Stomach (tissue), 9 donors: Measurements from ENCODE around the gene RND2. TPM values are rescaled to one million over a fixed set of nuclear protein-coding genes. Genes with fewer than 3 reads are reported as not detected.

Experiments used
- DNase-seq, 2 donors: peaks; one replicate each; pipeline versions ENCODE4 v3.0.0 to v3.0.0-alpha.2; 2013 to 2019
- H3K27ac ChIP-seq, 5 donors: fragments of 200-600 bp in 4 of 5; sonication (generic) in 4 of 5; one replicate each; pipeline ENCODE4 v1.5.1; 2013 to 2019; ENCODE audit warnings: mild to moderate bottlenecking in 1 of 5, moderate library complexity in 1 of 5
- H3K27me3 ChIP-seq, 3 donors: fragments of 200-600 bp; sonication (generic); one replicate each; pipeline ENCODE4 v1.5.1; 2017 to 2019; ENCODE audit warnings: mixed run types in 1 of 3
- H3K36me3 ChIP-seq, 4 donors: fragments of 200-600 bp; sonication (generic); 1 replicate in 3 of 4; 2 replicates in 1 of 4; pipeline ENCODE4 v1.5.1; 2016 to 2019
- H3K4me1 ChIP-seq, 4 donors: fragments of 200-600 bp; sonication (generic); one replicate each; pipeline ENCODE4 v1.5.1; 2016 to 2019
- H3K4me3 ChIP-seq, 4 donors: fragments of 200-600 bp; sonication (generic) in 3 of 4; one replicate each; pipeline ENCODE4 v1.5.1; 2016 to 2019; ENCODE audit warnings: mild to moderate bottlenecking in 1 of 4
- H3K9me3 ChIP-seq, 4 donors: fragments of 200-600 bp; sonication (generic); one replicate each; pipeline ENCODE4 v1.5.1; 2016 to 2019
- EP300 ChIP-seq: sonication (generic); formaldehyde crosslinking; IDR thresholded peaks from one replicate; pipeline ENCODE4 v1.6.1; 2017; ENCODE audit warnings: antibody characterized with exemption
- POLR2A ChIP-seq, 4 donors: fragments of 450-650 bp; IDR thresholded peaks; one replicate each; pipeline ENCODE4 v1.6.1; 2016; ENCODE audit warnings: antibody characterized with exemption in 4 of 4, control low read depth in 2 of 4, mild to moderate bottlenecking in 1 of 4, moderate library complexity in 1 of 4
- POLR2AphosphoS5 ChIP-seq, 3 donors: sonication (generic); formaldehyde crosslinking; IDR thresholded peaks; one replicate each; pipeline ENCODE4 v1.6.1; 2016; ENCODE audit warnings: antibody characterized with exemption in 3 of 3
- WGBS, 5 donors: extraction: QIAGEN DNeasy Blood & Tissue Kit in 3 of 5; methylation state at CpG; one replicate each; pipeline versions ENCODE4 v1.1.5 to v1.1.7; 2013 to 2018; 5-methylcytosine and 5-hydroxymethylcytosine counted together
- intact Hi-C: fragments of 100-400 bp; cut with DNase I; formaldehyde crosslinking; loops from one replicate; pipeline ENCODE4 v1.15.1; 2023; ENCODE audit warnings: low total_unique reads
- polyA plus RNA-seq, 3 donors: library from polyadenylated mRNA; stranded (reverse); fragments of 200-250 nt; gene quantifications; one replicate each; pipeline ENCODE4 v1.2.3, GENCODE V29; 2013
- total RNA-seq, 5 donors: library from RNA; depleted of rRNA; stranded (reverse); fragments of >200 nt; gene quantifications; one replicate each; pipeline versions ENCODE4 v1.1.0 to v1.2.3, GENCODE V29; 2014 to 2016
- TF ChIP-seq, protein P1 (sequence below), 7 experiments: fragments of 450-650 bp in 4 of 7; fragments of 200-600 bp in 3 of 7; sonication (generic) in 3 of 7; IDR thresholded peaks; one replicate each; pipeline ENCODE4 v1.5.1; 2016 to 2019; ENCODE audit warnings: antibody characterized with exemption in 7 of 7, control low read depth in 2 of 7, mild to moderate bottlenecking in 1 of 7
- donor health status: healthy with polysubstance abuse.
- donor health status: Bipolar disorder and iron deficiency.
- donor health status: healthy.

The RND2 gene
- total and polyA plus RNA-seq, 8 donors = 0.37 to 5.8 (median 1.2) TPM; not detected in 1

DNA sequence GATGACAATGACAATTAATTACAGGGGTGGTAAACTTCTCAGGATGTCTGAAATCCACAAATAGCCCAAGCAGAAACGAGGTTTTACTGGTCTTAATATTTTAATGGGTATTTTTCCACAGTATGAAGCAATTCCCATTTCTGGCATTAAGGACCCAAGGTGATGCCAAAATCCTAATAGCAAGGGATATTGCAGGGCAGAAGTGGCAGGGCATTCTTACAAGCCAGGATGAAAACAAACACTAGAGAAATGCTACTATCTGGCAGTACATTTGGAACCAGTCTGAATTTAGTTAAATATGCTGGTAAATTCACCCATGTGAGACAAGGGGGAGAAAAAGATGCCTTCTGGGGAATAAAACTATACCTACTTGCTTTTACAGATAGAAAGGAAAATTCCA, 45.2 kb downstream of the RND2 start:
- WGBS, 5 donors = 75 to 92% (median 90%) methylated on average over 1 of the region's 1 CpG
- intact Hi-C loops = no loop called here
- TF ChIP-seq POLR2A (IDR thresholded peaks at IDR 0.05) = no peak
- no peak for TF ChIP-seq EP300
- no peak for TF ChIP-seq POLR2AphosphoS5 (IDR thresholded peaks at IDR 0.05)
- TF ChIP-seq, protein P1, sequence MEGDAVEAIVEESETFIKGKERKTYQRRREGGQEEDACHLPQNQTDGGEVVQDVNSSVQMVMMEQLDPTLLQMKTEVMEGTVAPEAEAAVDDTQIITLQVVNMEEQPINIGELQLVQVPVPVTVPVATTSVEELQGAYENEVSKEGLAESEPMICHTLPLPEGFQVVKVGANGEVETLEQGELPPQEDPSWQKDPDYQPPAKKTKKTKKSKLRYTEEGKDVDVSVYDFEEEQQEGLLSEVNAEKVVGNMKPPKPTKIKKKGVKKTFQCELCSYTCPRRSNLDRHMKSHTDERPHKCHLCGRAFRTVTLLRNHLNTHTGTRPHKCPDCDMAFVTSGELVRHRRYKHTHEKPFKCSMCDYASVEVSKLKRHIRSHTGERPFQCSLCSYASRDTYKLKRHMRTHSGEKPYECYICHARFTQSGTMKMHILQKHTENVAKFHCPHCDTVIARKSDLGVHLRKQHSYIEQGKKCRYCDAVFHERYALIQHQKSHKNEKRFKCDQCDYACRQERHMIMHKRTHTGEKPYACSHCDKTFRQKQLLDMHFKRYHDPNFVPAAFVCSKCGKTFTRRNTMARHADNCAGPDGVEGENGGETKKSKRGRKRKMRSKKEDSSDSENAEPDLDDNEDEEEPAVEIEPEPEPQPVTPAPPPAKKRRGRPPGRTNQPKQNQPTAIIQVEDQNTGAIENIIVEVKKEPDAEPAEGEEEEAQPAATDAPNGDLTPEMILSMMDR (IDR thresholded peaks at IDR 0.05) = no peak

DNA sequence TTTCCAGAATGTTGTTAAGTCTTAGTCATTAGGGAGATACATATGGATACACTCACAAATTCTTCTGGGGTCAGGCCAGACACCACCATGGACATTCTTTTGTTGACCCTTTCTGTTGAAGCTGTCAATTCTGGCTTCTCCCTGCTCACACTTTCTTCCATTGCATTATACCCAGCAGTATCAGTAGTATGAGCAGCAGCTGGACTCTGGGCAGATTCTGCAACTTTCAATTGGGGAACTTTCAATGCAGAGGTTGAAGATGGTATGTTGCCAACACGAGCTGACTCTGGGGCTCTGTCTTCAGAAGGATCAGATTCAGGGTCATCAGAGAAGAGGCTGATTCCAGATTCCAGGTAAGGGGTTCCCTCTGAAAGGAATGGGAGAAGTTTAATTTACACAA, 45.8 kb downstream of the RND2 start:
- H3K4me3 ChIP-seq = no peak overlapping the region
- no peak for TF ChIP-seq POLR2A (IDR thresholded peaks at IDR 0.05)
- TF ChIP-seq, protein P1 (IDR thresholded peaks at IDR 0.05) = no peak
- no peak for TF ChIP-seq EP300
- TF ChIP-seq POLR2AphosphoS5 (IDR thresholded peaks at IDR 0.05) = no peak

More for the DNA sequence above, 45.2 kb downstream of the RND2 start:
- H3K9me3 ChIP-seq = no peaks in the 10 kb centered on the region
- H3K4me3 ChIP-seq = no peak overlapping the region
- H3K27ac ChIP-seq = no peak overlapping the region
- H3K27me3 ChIP-seq = no peaks in the 10 kb centered on the region
- peaks cover 0 to 15% (median 5%) of the 10 kb centered on the region in 4 donors for H3K36me3 ChIP-seq
- H3K4me1 ChIP-seq = no peaks in the 10 kb centered on the region
- DNase-seq = no peak

DNA sequence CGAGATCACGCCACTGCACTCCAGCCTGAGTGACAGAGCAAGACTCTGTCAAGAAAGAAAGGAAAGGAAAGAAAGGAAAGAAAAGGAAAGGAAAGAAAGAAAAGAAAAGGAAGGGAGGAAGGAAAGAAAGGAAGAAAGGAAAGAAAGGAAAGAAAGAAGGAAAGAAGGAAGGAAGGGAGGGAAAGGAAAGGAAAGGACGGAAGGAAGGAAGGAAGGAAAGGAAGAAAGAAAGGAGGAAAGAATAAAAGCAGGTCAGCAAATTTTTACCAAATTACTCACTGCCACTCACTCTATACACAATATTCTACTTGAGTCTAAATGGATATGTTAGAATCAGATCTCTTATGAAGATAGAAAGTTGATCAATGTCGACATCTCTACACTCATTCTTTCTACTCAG, 49.8 kb downstream of the RND2 start:
- 93 to 98% (median 95%) methylated on average over 4 of the region's 4 CpGs for WGBS, 5 donors
- Histone ChIP-seq H3K4me3 (no peak overlapping the region), H3K36me3 (peaks cover 0 to 11% (median 5%) of the 10 kb centered on the region in 4 donors), H3K9me3 (no peaks in the 10 kb centered on the region), H3K4me1 (no peaks in the 10 kb centered on the region), H3K27ac (no peak overlapping the region), H3K27me3 (no peaks in the 10 kb centered on the region)
- intact Hi-C loops = no loop called here
- DNase-seq = no peak
- TF ChIP-seq EP300 = no peak
- TF ChIP-seq, protein P1 (IDR thresholded peaks at IDR 0.05) = no peak
- TF ChIP-seq POLR2A (IDR thresholded peaks at IDR 0.05) = no peak
- TF ChIP-seq POLR2AphosphoS5 (IDR thresholded peaks at IDR 0.05) = no peak

More for the DNA sequence above, 45.8 kb downstream of the RND2 start:
- intact Hi-C loops = no loop called here
- Histone ChIP-seq H3K9me3 (no peaks in the 10 kb centered on the region), H3K4me1 (no peaks in the 10 kb centered on the region), H3K36me3 (peaks cover 0 to 15% (median 5%) of the 10 kb centered on the region in 4 donors), H3K27me3 (no peaks in the 10 kb centered on the region), H3K27ac (no peak overlapping the region)
- DNase-seq = no peak
- WGBS, 5 donors = 88 to 100% (median 94%) methylated on average over 1 of the region's 1 CpG

DNA sequence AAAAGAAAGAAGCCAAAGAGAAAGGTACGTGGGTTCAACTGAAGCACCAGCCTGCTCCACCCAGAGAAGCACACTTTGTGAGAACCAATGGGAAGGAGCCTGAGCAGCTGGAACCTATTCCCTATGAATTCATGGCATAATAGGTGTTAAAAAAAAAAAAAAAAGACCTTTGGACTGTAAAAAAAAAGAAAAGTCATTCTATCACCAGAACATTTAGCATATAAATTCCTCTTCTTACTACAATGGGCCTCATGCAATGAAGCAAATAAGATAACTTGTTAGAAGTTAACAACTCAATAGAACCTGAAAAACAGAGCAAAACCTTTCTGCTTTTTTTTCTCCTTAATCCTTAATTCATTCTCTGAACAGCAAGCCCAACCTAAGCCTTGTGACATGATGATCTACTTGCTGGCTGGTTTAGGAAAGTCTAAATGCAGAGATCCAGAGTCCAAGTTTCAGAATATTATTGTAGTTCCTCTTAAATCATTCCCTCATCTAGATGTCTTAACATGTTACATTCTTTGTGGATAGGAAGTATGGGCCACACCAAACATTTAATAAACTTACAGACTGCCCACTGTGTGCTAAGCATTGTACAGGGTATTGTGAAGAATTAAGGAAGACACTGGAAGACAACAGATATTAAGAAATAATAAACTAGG, 54.7 kb downstream of the RND2 start:
- 37 to 70% (median 46%) methylated on average over 1 of the region's 1 CpG for WGBS, 5 donors
- Histone ChIP-seq H3K27ac (no peak overlapping the region), H3K27me3 (no peaks in the 10 kb centered on the region), H3K4me3 (no peak overlapping the region), H3K4me1 (peaks cover 0 to 1% (median 0%) of the 10 kb centered on the region in 4 donors), H3K36me3 (peaks cover 0 to 5% (median 0%) of the 10 kb centered on the region in 4 donors), H3K9me3 (no peaks in the 10 kb centered on the region)
- no peak for TF ChIP-seq POLR2AphosphoS5 (IDR thresholded peaks at IDR 0.05)
- TF ChIP-seq, protein P1 (IDR thresholded peaks at IDR 0.05) = no peak
- TF ChIP-seq EP300 = no peak
- no peak for TF ChIP-seq POLR2A (IDR thresholded peaks at IDR 0.05)
- intact Hi-C loops = no loop called here
- peak in 1 of 2 donors; percentile 12 for DNase-seq

Other genes with a start within 250 kb of the RND2 start
- 10 to 100 TPM in 2 of 5 donors, 1 to 10 TPM in 3; 1.1 to 30.4 (median 4.9) TPM for gene WNK4, start 244.6 kb upstream of the RND2 start, total RNA-seq
- 1 to 10 TPM; 1.1 to 1.7 (median 1.3) TPM for gene WNK4, start 244.6 kb upstream of the RND2 start, polyA plus RNA-seq
- 100 to 1,000 TPM in 3 of 5 donors, 10 to 100 TPM in 2; 22.2 to 166 (median 121) TPM for gene COA3, start 226.5 kb upstream of the RND2 start, total RNA-seq
- gene COA3, start 226.5 kb upstream of the RND2 start, polyA plus RNA-seq = 100 to 1,000 TPM; 201 to 268 (median 201) TPM
- gene CNTD1, start 226.4 kb upstream of the RND2 start, total RNA-seq = 1 to 10 TPM in 2 of 5 donors, under 1 TPM in 1, not detected in 2; 0.29 to 2.2 (median 1.3) TPM
- gene CNTD1, start 226.4 kb upstream of the RND2 start, polyA plus RNA-seq = 1 to 10 TPM; 1.3 to 2.4 (median 1.3) TPM
- 100 to 1,000 TPM in 3 of 5 donors, 10 to 100 TPM in 2; 53.1 to 192 (median 124) TPM for gene BECN1, start 200.9 kb upstream of the RND2 start, total RNA-seq
- gene BECN1, start 200.9 kb upstream of the RND2 start, polyA plus RNA-seq = 10 to 100 TPM; 40.3 to 86.1 (median 65.2) TPM
- gene PSME3, start 191.8 kb upstream of the RND2 start, total RNA-seq = 10 to 100 TPM; 26.4 to 74.4 (median 70.0) TPM
- 10 to 100 TPM; 27.1 to 75.8 (median 61.5) TPM for gene PSME3, start 191.8 kb upstream of the RND2 start, polyA plus RNA-seq
- gene AOC2, start 180.7 kb upstream of the RND2 start, total RNA-seq = 1 to 10 TPM in 1 of 5 donors, under 1 TPM in 2, not detected in 2; 0.87 to 3.0 (median 0.92) TPM
- under 1 TPM in 2 of 3 donors, not detected in 1; 0.50 to 0.55 TPM for gene AOC2, start 180.7 kb upstream of the RND2 start, polyA plus RNA-seq
- 10 to 100 TPM; 20.9 to 67.9 (median 42.0) TPM for gene AOC3, start 174.0 kb upstream of the RND2 start, total RNA-seq
- 10 to 100 TPM in 1 of 3 donors, 1 to 10 TPM in 2; 6.2 to 46.9 (median 9.3) TPM for gene AOC3, start 174.0 kb upstream of the RND2 start, polyA plus RNA-seq
- 1 to 10 TPM in 1 of 5 donors, not detected in 4; 4.0 TPM for gene G6PC1, start 124.4 kb upstream of the RND2 start, total RNA-seq
- gene G6PC1, start 124.4 kb upstream of the RND2 start, polyA plus RNA-seq = not detected
- gene AARSD1, start 60.8 kb upstream of the RND2 start, total RNA-seq = 10 to 100 TPM in 4 of 5 donors, 1 to 10 TPM in 1; 6.4 to 64.0 (median 26.8) TPM
- 10 to 100 TPM; 37.7 to 61.2 (median 56.7) TPM for gene AARSD1, start 60.8 kb upstream of the RND2 start, polyA plus RNA-seq
- gene PTGES3L, start 45.2 kb upstream of the RND2 start, total RNA-seq = 1 to 10 TPM in 3 of 5 donors, not detected in 2; 3.6 to 9.8 (median 8.3) TPM
- 1 to 10 TPM in 2 of 3 donors, not detected in 1; 1.3 to 2.9 TPM for gene PTGES3L, start 45.2 kb upstream of the RND2 start, polyA plus RNA-seq
- gene RUNDC1, start 44.7 kb upstream of the RND2 start, total RNA-seq = 10 to 100 TPM; 12.9 to 51.6 (median 15.2) TPM
- 1 to 10 TPM; 5.8 to 7.1 (median 6.6) TPM for gene RUNDC1, start 44.7 kb upstream of the RND2 start, polyA plus RNA-seq
- 1,000 to 10,000 TPM in 3 of 5 donors, 100 to 1,000 TPM in 2; 251 to 1,639 (median 1,099) TPM for gene RPL27, start 26.8 kb upstream of the RND2 start, total RNA-seq
- 1,000 to 10,000 TPM; 2,693 to 4,199 (median 4,058) TPM for gene RPL27, start 26.8 kb upstream of the RND2 start, polyA plus RNA-seq
- gene IFI35, start 18.4 kb upstream of the RND2 start, total RNA-seq = 100 to 1,000 TPM in 1 of 5 donors, 10 to 100 TPM in 2, 1 to 10 TPM in 2; 4.0 to 145 (median 19.5) TPM
- gene IFI35, start 18.4 kb upstream of the RND2 start, polyA plus RNA-seq = 10 to 100 TPM; 37.6 to 53.0 (median 46.4) TPM
- 10 to 100 TPM in 4 of 5 donors, 1 to 10 TPM in 1; 8.2 to 71.7 (median 55.8) TPM for gene VAT1, start 2.8 kb upstream of the RND2 start, total RNA-seq
- gene VAT1, start 2.8 kb upstream of the RND2 start, polyA plus RNA-seq = 10 to 100 TPM; 26.5 to 73.6 (median 65.7) TPM
- 10 to 100 TPM; 13.0 to 47.5 (median 25.8) TPM for gene BRCA1, start 100.1 kb downstream of the RND2 start, total RNA-seq
- gene BRCA1, start 100.1 kb downstream of the RND2 start, polyA plus RNA-seq = 1 to 10 TPM; 2.0 to 2.3 (median 2.1) TPM
- 100 to 1,000 TPM in 1 of 5 donors, 10 to 100 TPM in 4; 29.0 to 107 (median 46.7) TPM for gene NBR1, start 146.0 kb downstream of the RND2 start, total RNA-seq
- 10 to 100 TPM; 25.4 to 42.5 (median 30.4) TPM for gene NBR1, start 146.0 kb downstream of the RND2 start, polyA plus RNA-seq
- 10 to 100 TPM in 2 of 5 donors, 1 to 10 TPM in 2, not detected in 1; 4.0 to 82.3 (median 28.2) TPM for gene TMEM106A, start 186.6 kb downstream of the RND2 start, total RNA-seq
- gene TMEM106A, start 186.6 kb downstream of the RND2 start, polyA plus RNA-seq = 1 to 10 TPM in 2 of 3 donors, under 1 TPM in 1; 0.85 to 1.9 (median 1.8) TPM
- gene CCDC200, start 203.4 kb downstream of the RND2 start, total RNA-seq = under 1 TPM in 1 of 5 donors, not detected in 4; 0.55 TPM
- not detected for gene CCDC200, start 203.4 kb downstream of the RND2 start, polyA plus RNA-seq
- not detected for gene RNU2-1, start 208.7 kb downstream of the RND2 start, total RNA-seq
- gene RNU2-1, start 208.7 kb downstream of the RND2 start, polyA plus RNA-seq = not detected